K562 (cell line): ENCODE data around the gene NCCRP1. TPM values are rescaled to one million over a fixed set of nuclear protein-coding genes. Genes with fewer than 3 reads are reported as not detected.
A peak's percentile ranks its signal among the peaks of the same experiment; 100 is the strongest.

Experiments
- ATAC-seq: fragments of 200-7000 bp; cut with Tn5 transposase; 3 replicates; pipeline ENCODE4 v1.9.1; 2020; ENCODE audit warnings: moderate library complexity
- BruUV-seq: library from RNA; stranded (reverse); fragments of 400-500 nt; replicated peaks from 2 replicates; lab custom pipeline; 2021; lab: Mats Ljungman, UMichigan
- CTCF ChIA-PET: fragments of 300-600 bp; formaldehyde crosslinking; extraction: SDS; loops from one replicate; lab custom pipeline; 2021; ENCODE audit warnings: low intra/inter-chr PET ratio; lab: Yijun Ruan, JAX
- POLR2A ChIA-PET: fragments of 300-600, 350-650 bp; sonication (Branson Sonifier 250); formaldehyde crosslinking; extraction: SDS; loops from one replicate; lab custom pipeline; 2021; ENCODE audit warnings: antibody characterized with exemption, inconsistent platforms; lab: Yijun Ruan, JAX
- DNase-seq, 4 experiments: peaks; one replicate each; pipeline versions ENCODE4 v3.0.0 to v3.0.0-alpha.2; 2011 to 2018; ENCODE audit warnings: low spot score in 3 of 4, mixed read lengths in 3 of 4; ENCODE audit errors: extremely low read depth in 1 of 4
- FAIRE-seq: peaks from 2 replicates; lab custom pipeline; 2011; peaks lifted over from hg19 to GRCh38; lab: Jason Lieb, UNC
- H2AFZ ChIP-seq: 2 replicates; pipeline ENCODE4 v1.6.0; 2011; ENCODE audit warnings: low read depth, low read length, control low read depth, inconsistent platforms
- H3K27ac ChIP-seq: fragments of 200-600 bp; 3 replicates; pipeline ENCODE4 v1.8.0; 2011; ENCODE audit warnings: low read depth, mild to moderate bottlenecking, control low read depth, inconsistent platforms, low read length, moderate library complexity, mixed read lengths; ENCODE audit errors: extremely low read depth
- H3K27me3 ChIP-seq, 2 experiments: fragments of 300-600 bp in 1 of 2; 2 replicates in 1 of 2; 3 replicates in 1 of 2; pipeline versions ENCODE4 v1.6.0 to v1.8.0; 2011; ENCODE audit warnings: inconsistent platforms in 2 of 2, low read length in 2 of 2, mild to moderate bottlenecking in 1 of 2, mixed read lengths in 1 of 2, moderate library complexity in 1 of 2; ENCODE audit not compliant: control insufficient read depth in 2 of 2, insufficient read depth in 2 of 2
- H3K36me3 ChIP-seq: fragments of 300-600 bp; 3 replicates; pipeline ENCODE4 v1.8.0; 2011; ENCODE audit warnings: mild to moderate bottlenecking, low read length, inconsistent platforms; ENCODE audit not compliant: control insufficient read depth, insufficient read depth
- H3K4me1 ChIP-seq, 2 experiments: fragments of 200-600 bp in 1 of 2; replicated peaks in 1 of 2; 2 replicates in 1 of 2; 3 replicates in 1 of 2; pipeline versions ENCODE4 v1.5.1 to v1.8.0; 2011; ENCODE audit warnings: inconsistent platforms in 2 of 2, low read length in 2 of 2, mild to moderate bottlenecking in 1 of 2, mixed read lengths in 1 of 2, moderate library complexity in 1 of 2; ENCODE audit not compliant: control insufficient read depth in 2 of 2, insufficient read depth in 2 of 2
- H3K4me2 ChIP-seq: 2 replicates; pipeline ENCODE4 v1.6.1; 2011; ENCODE audit warnings: low read length, control low read depth, inconsistent platforms, mixed read lengths; ENCODE audit not compliant: insufficient read depth
- H3K4me3 ChIP-seq: fragments of 200-600 bp; sonication (generic), shearing (Covaris generic); 2 replicates; pipeline ENCODE4 v1.5.1; 2016; ENCODE audit warnings: control low read depth, inconsistent platforms
- H3K79me2 ChIP-seq: fragments of 200-600 bp; 3 replicates; pipeline ENCODE4 v1.8.0; 2011; ENCODE audit warnings: low read length, inconsistent platforms; ENCODE audit not compliant: control insufficient read depth, insufficient read depth
- H3K9ac ChIP-seq, 2 experiments: 2 replicates each; pipeline versions ENCODE4 v1.6.0 to v1.6.1; 2011; ENCODE audit warnings: low read depth in 2 of 2, low read length in 2 of 2, control low read depth in 1 of 2, inconsistent platforms in 1 of 2, mild to moderate bottlenecking in 1 of 2, mixed read lengths in 1 of 2; ENCODE audit not compliant: insufficient read depth in 1 of 2
- H3K9me1 ChIP-seq: one replicate; pipeline ENCODE4 v1.6.0; 2011; ENCODE audit warnings: inconsistent platforms, mild to moderate bottlenecking, low read length, moderate library complexity; ENCODE audit not compliant: control insufficient read depth, insufficient read depth
- H3K9me3 ChIP-seq: replicated peaks from 2 replicates; pipeline ENCODE4 v1.5.1; 2011; ENCODE audit warnings: low read depth, low read length, inconsistent platforms; ENCODE audit not compliant: control insufficient read depth, insufficient read depth
- H4K20me1 ChIP-seq: replicated peaks from 2 replicates; pipeline ENCODE4 v1.6.1; 2011; ENCODE audit warnings: low read length, inconsistent platforms, mixed read lengths; ENCODE audit not compliant: control insufficient read depth, insufficient read depth
- ASH1L ChIP-seq: fragments of 450-650 bp; IDR thresholded peaks from 2 replicates; pipeline ENCODE4 v1.6.1; 2018; ENCODE audit warnings: borderline replicate concordance, mild to moderate bottlenecking, low read depth; ENCODE audit not compliant: partially characterized antibody
- LCOR ChIP-seq: sonication (generic); formaldehyde crosslinking; IDR thresholded peaks from 2 replicates; pipeline ENCODE4 v1.8.0; 2022; ENCODE audit warnings: mild to moderate bottlenecking, missing genetic modification reagents
- MEF2A ChIP-seq: IDR thresholded peaks from 2 replicates; pipeline ENCODE4 v1.6.1; 2011; ENCODE audit warnings: low read depth, mild to moderate bottlenecking, low read length, moderate library complexity; ENCODE audit not compliant: control insufficient read depth
- PHF8 ChIP-seq: fragments of 200-600 bp; sonication (generic); IDR thresholded peaks from 2 replicates; pipeline ENCODE4 v1.6.1; 2012; ENCODE audit warnings: mixed run types, mild to moderate bottlenecking, inconsistent platforms, low read length, moderate library complexity, borderline replicate concordance
- POLR2H ChIP-seq: IDR thresholded peaks from 2 replicates; pipeline ENCODE4 v1.6.1; 2016; ENCODE audit warnings: missing genetic modification characterization, low read depth, mild to moderate bottlenecking, control low read depth, missing compliant biosample characterization, moderate library complexity
- SIN3A ChIP-seq, 2 experiments: fragments of 150-350 bp in 1 of 2; IDR thresholded peaks; 2 replicates each; pipeline ENCODE4 v1.6.1; 2011 to 2016; ENCODE audit warnings: borderline replicate concordance in 2 of 2, low read depth in 2 of 2, low read length in 2 of 2, mild to moderate bottlenecking in 2 of 2, moderate library complexity in 2 of 2; ENCODE audit not compliant: control insufficient read depth in 1 of 2
- ZNF445 ChIP-seq: fragments of 250-450 bp; sonication (Bioruptor Pico); IDR thresholded peaks from 2 replicates; pipeline ENCODE4 v1.4.0; 2020; ENCODE audit warnings: low read depth, mild to moderate bottlenecking, moderate library complexity
- ZNF609 ChIP-seq: sonication (generic); formaldehyde crosslinking; IDR thresholded peaks from 2 replicates; pipeline ENCODE4 v1.8.1; 2023; ENCODE audit warnings: missing genetic modification reagents, mild to moderate bottlenecking, borderline replicate concordance
- WGBS: fragments of 100-300 bp; shearing (Covaris generic); methylation state at CpG from one replicate; pipeline ENCODE4 v1.1.6; 2016; ENCODE audit warnings: low coverage, mixed read lengths; ENCODE audit not compliant: insufficient coverage; ENCODE audit errors: missing lambda C conversion rate; 5-methylcytosine and 5-hydroxymethylcytosine counted together
- in situ Hi-C: fragments of 300-500 bp; cut with MboI; formaldehyde crosslinking; loops from 4 replicates; pipeline ENCODE4 v1.15.0; 2018; ENCODE audit warnings: inconsistent platforms, mixed read lengths
- intact Hi-C: fragments of 100-400 bp; cut with micrococcal nuclease; formaldehyde crosslinking; loops from 2 replicates; pipeline ENCODE4 v1.14.2; 2022
- polyA plus RNA-seq, 8 experiments: library from polyadenylated mRNA; depleted of rRNA in 4 of 8; stranded (reverse) in 5 of 8; unstranded in 3 of 8; fragments of >200 nt; fragmentation: Nextera tagmentation in 2 of 8; fragmentation: Illumina TruSeq in 1 of 8; extraction: Ambion mirVana in 2 of 8; extraction: Trizol in 1 of 8; gene quantifications; 2 replicates each; pipeline versions ENCODE4 v1.2.1 to v1.2.3, GENCODE V29; 2011 to 2014; ENCODE audit warnings: inconsistent platforms in 1 of 8, missing spikeins in 1 of 8
- total RNA-seq, 7 experiments: library from RNA; depleted of rRNA in 6 of 7; stranded (reverse); fragments of >200 nt in 6 of 7; fragmentation: Illumina TruSeq in 2 of 7; extraction: Trizol in 2 of 7; gene quantifications; 2 replicates each; pipeline versions ENCODE4 v1.2.1 to v1.2.3, GENCODE V29; 2011 to 2021; ENCODE audit warnings: low replicate concordance in 1 of 7

Gene NCCRP1
- total and polyA plus RNA-seq, 9 of the 15 experiments (the other 6 are each of a cell fraction or from before 2014, with no cell fraction given) = 0.05 TPM; not detected in 8

GRCh38 chr19:39211731-39212374 is 15.1 kb downstream of the NCCRP1 start:
- Histone ChIP-seq H3K9ac (no peak overlapping the region; a peak in 1 of 4 replicates), H3K27ac (no peak overlapping the region), H3K36me3 (no peaks in the 10 kb centered on the region), H2AFZ (no peak overlapping the region), H3K9me3 (peaks cover 1% of the 10 kb centered on the region), H3K4me1 (no peaks in the 10 kb centered on the region), H3K4me3 (no peak overlapping the region), H3K27me3 (peaks cover 0 to 5% of the 10 kb centered on the region in 2 experiments; a peak in 1 of 5 replicates), H3K4me2 (no peak overlapping the region), H3K9me1 (no peaks in the 10 kb centered on the region), H4K20me1 (no peaks in the 10 kb centered on the region; the same call in 1 of the 2 replicates), H3K79me2 (no peaks in the 10 kb centered on the region)
- ATAC-seq (no peak; the same call in 2 of the 3 replicates), FAIRE-seq (no peak), DNase-seq (no peak)
- TF ChIP-seq LCOR (0 out of 2 replicates have a peak, but pooled peaks have one; percentile 63), MEF2A (no peak)
- intact Hi-C loops = loop anchor here (1.0 to 2.0 kb wide), 2 partner anchors 116 to 199 kb away; no protein-coding TSS in a partner anchor
- BruUV-seq = no TSS peak
- WGBS = 50% methylated on average over 9 of the region's 13 CpGs
- CTCF ChIA-PET = interaction anchor here (1.0 to 2.2 kb wide), 4 partner anchors 116 to 201 kb away, joined by 3 to 21 read pairs (median 8); partner anchors contain the start of gene PLEKHG2
- in situ Hi-C loops = loop anchor here (5.0 kb wide), 1 partner anchor 115 kb away; no protein-coding TSS in a partner anchor
- POLR2A ChIA-PET = interaction anchor here (0.7 kb wide), 1 partner anchor 13 kb away, joined by 3 read pairs; no protein-coding TSS in a partner anchor

- BruUV-seq = no TSS peak
- Histone ChIP-seq H3K4me3 (no peak overlapping the region), H4K20me1 (no peaks in the 10 kb centered on the region; the same call in 1 of the 2 replicates), H3K9me1 (no peaks in the 10 kb centered on the region), H3K4me2 (no peak overlapping the region), H3K79me2 (no peaks in the 10 kb centered on the region), H3K27me3 (peaks cover 0 to 5% of the 10 kb centered on the region in 2 experiments; a peak in 1 of 5 replicates), H3K36me3 (no peaks in the 10 kb centered on the region), H2AFZ (no peak overlapping the region), H3K9me3 (peaks cover 3% of the 10 kb centered on the region), H3K4me1 (no peaks in the 10 kb centered on the region), H3K9ac (no peak overlapping the region; a peak in 1 of 4 replicates), H3K27ac (no peak overlapping the region)
- DNase-seq = peak; percentile 48 to 75 (median 60)
- intact Hi-C loops (loop anchor here (1.0 to 2.0 kb wide), 2 partner anchors 116 to 198 kb away; no protein-coding TSS in a partner anchor), in situ Hi-C loops (loop anchor here (5.0 kb wide), 1 partner anchor 115 kb away; no protein-coding TSS in a partner anchor)
- peak; percentile 86 for FAIRE-seq
- ATAC-seq = peak; percentile 96
- 7% methylated on average over 8 of the region's 8 CpGs for WGBS
- CTCF ChIA-PET = interaction anchor here (0.7 to 2.2 kb wide), 5 partner anchors 111 to 200 kb away, joined by 3 to 21 read pairs (median 4); partner anchors contain the start of gene PLEKHG2
- POLR2A ChIA-PET = interaction anchor here (0.7 kb wide), 1 partner anchor 13 kb away, joined by 3 read pairs; no protein-coding TSS in a partner anchor
- no peak for TF ChIP-seq ASH1L
- TF ChIP-seq ZNF609 (CRISPR knock-in tag) = no peak
- TF ChIP-seq PHF8 = no peak
- TF ChIP-seq ZNF445 = no peak
- no peak for TF ChIP-seq SIN3A (IDR thresholded peaks at IDR 0.05; ENCODE audit: borderline replicate concordance in 2 of 2, control insufficient read depth in 1 of 2, low read depth in 2 of 2, low read length in 2 of 2)
- TF ChIP-seq POLR2H = no peak
Measured at GRCh38 chr19:39212375-39212742, 15.6 kb downstream of the NCCRP1 start.
